Neuronal stem cell (in vitro differentiated cells): ENCODE data around the gene CLIP1.

Experiments used
- DNase-seq: peaks from one replicate; pipeline ENCODE4 v3.0.0-alpha.2; 2013; ENCODE audit warnings: low spot score
- H2AFZ ChIP-seq: one replicate; pipeline ENCODE4 v1.6.1; 2013; ENCODE audit warnings: mild to moderate bottlenecking, low read length, inconsistent platforms
- H2AK5ac ChIP-seq: 2 replicates; pipeline ENCODE4 v1.6.1; 2013; ENCODE audit warnings: low read depth, mild to moderate bottlenecking, inconsistent platforms, low read length, moderate library complexity, mixed read lengths
- H2BK120ac ChIP-seq: 2 replicates; pipeline ENCODE4 v1.6.1; 2013; ENCODE audit warnings: low read depth, mild to moderate bottlenecking, inconsistent platforms, low read length, moderate library complexity, mixed read lengths
- H2BK12ac ChIP-seq: one replicate; pipeline ENCODE4 v1.6.1; 2013; ENCODE audit warnings: low read length, inconsistent platforms
- H2BK15ac ChIP-seq: 2 replicates; pipeline ENCODE4 v1.6.1; 2013; ENCODE audit warnings: mild to moderate bottlenecking, low read length, inconsistent platforms, mixed read lengths
- H2BK5ac ChIP-seq: one replicate; pipeline ENCODE4 v1.6.1; 2013; ENCODE audit warnings: inconsistent platforms, mild to moderate bottlenecking, low read length, moderate library complexity
- H3K14ac ChIP-seq: one replicate; pipeline ENCODE4 v1.6.1; 2013; ENCODE audit warnings: low read length, inconsistent platforms
- H3K18ac ChIP-seq: 2 replicates; pipeline ENCODE4 v1.6.1; 2013; ENCODE audit warnings: low read length, inconsistent platforms
- H3K23ac ChIP-seq: 2 replicates; pipeline ENCODE4 v1.6.1; 2013; ENCODE audit warnings: low read depth, mild to moderate bottlenecking, mixed read lengths, low read length, inconsistent platforms; ENCODE audit not compliant: poor library complexity
- H3K27ac ChIP-seq: replicated peaks from 3 replicates; pipeline ENCODE4 v1.5.1; 2013; ENCODE audit warnings: low read length, inconsistent platforms
- H3K27me3 ChIP-seq, 3 experiments: 2 replicates each; pipeline ENCODE4 v1.6.1; 2013; ENCODE audit warnings: low read length in 3 of 3, mild to moderate bottlenecking in 2 of 3, inconsistent platforms in 1 of 3, low read depth in 1 of 3, mixed read lengths in 1 of 3, moderate library complexity in 1 of 3; ENCODE audit not compliant: control insufficient read depth in 3 of 3, insufficient read depth in 3 of 3
- H3K36me3 ChIP-seq, 2 donors: replicated peaks in 1 of 2; 2 replicates each; pipeline ENCODE4 v1.6.1; 2013; ENCODE audit warnings: low read length in 2 of 2; ENCODE audit not compliant: control insufficient read depth in 2 of 2, insufficient read depth in 2 of 2
- H3K4ac ChIP-seq: 2 replicates; pipeline ENCODE4 v1.6.1; 2013; ENCODE audit warnings: inconsistent platforms, mild to moderate bottlenecking, low read length, moderate library complexity
- H3K4me1 ChIP-seq, 2 donors: 1 replicate in 1 of 2; 2 replicates in 1 of 2; pipeline ENCODE4 v1.6.1; 2013; ENCODE audit warnings: low read length in 2 of 2, low read depth in 1 of 2; ENCODE audit not compliant: control insufficient read depth in 2 of 2, insufficient read depth in 1 of 2
- H3K4me2 ChIP-seq: one replicate; pipeline ENCODE4 v1.6.1; 2013; ENCODE audit warnings: mild to moderate bottlenecking, low read length, inconsistent platforms; ENCODE audit not compliant: insufficient read depth, poor library complexity, severe bottlenecking
- H3K4me3 ChIP-seq, 2 donors: 2 replicates each; pipeline ENCODE4 v1.5.1; 2013; ENCODE audit warnings: low read length in 2 of 2, mild to moderate bottlenecking in 2 of 2, inconsistent platforms in 1 of 2, moderate library complexity in 1 of 2
- H3K79me1 ChIP-seq: one replicate; pipeline ENCODE4 v1.6.1; 2013; ENCODE audit warnings: low read depth, mild to moderate bottlenecking, inconsistent platforms, low read length, moderate library complexity
- H3K9ac ChIP-seq: one replicate; pipeline ENCODE4 v1.6.1; 2013; ENCODE audit warnings: mild to moderate bottlenecking, low read depth, low read length, inconsistent platforms; ENCODE audit not compliant: poor library complexity
- H3K9me3 ChIP-seq, 2 donors: replicated peaks in 1 of 2; 2 replicates each; pipeline versions ENCODE3 to v1.6.1; 2013; ENCODE audit warnings: low read length in 2 of 2, mild to moderate bottlenecking in 2 of 2, inconsistent platforms in 1 of 2, low read depth in 1 of 2, mixed read lengths in 1 of 2, moderate library complexity in 1 of 2; ENCODE audit not compliant: control insufficient read depth in 2 of 2, insufficient read depth in 1 of 2
- H4K8ac ChIP-seq: one replicate; pipeline ENCODE4 v1.6.1; 2013; ENCODE audit warnings: low read depth, mild to moderate bottlenecking, inconsistent platforms, low read length, moderate library complexity
- H4K91ac ChIP-seq: one replicate; pipeline ENCODE4 v1.6.1; 2013; ENCODE audit warnings: low read length, low read depth, mild to moderate bottlenecking, inconsistent platforms; ENCODE audit not compliant: poor library complexity
- WGBS, 2 donors: extraction: QIAGEN DNeasy Blood & Tissue Kit; methylation state at CpG; one replicate each; pipeline ENCODE4 v1.1.7; 2013; ENCODE audit warnings: missing lambda C conversion rate in 2 of 2, mixed read lengths in 1 of 2; ENCODE audit not compliant: insufficient read length in 2 of 2, insufficient replicate concordance in 1 of 2; ENCODE audit errors: extremely low coverage in 2 of 2; 5-methylcytosine and 5-hydroxymethylcytosine counted together

The CLIP1 gene

DNA sequence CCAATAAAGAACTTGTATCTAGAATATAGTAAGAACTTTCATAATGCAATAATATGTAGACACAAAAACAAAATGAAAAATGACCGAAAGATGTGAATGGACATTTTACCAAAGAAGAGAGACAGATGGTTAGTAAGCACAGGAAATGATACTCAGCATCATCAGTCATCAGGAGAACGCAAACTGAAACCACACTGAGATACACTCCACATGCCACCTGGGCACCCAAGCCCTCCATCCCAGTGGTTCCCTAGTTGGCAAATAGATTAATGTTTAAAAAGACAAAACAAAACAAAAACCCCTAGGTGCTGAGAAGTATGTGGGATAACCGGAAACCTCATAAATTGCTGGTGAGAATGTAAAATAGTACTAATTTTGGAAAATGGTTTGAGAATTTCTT lies 129.4 kb downstream of the CLIP1 start:
- Histone ChIP-seq H3K9me3 (peaks cover 0 to 4% of the 10 kb centered on the region in 2 donors), H3K36me3 (peaks cover 5 to 65% of the 10 kb centered on the region in 2 donors), H2BK12ac (no peak overlapping the region), H3K4me2 (no peak overlapping the region), H2BK15ac (no peak overlapping the region), H3K9ac (no peak overlapping the region), H3K27me3 (no peaks in the 10 kb centered on the region), H3K23ac (no peak overlapping the region), H3K4me3 (no peak overlapping the region), H3K14ac (no peak overlapping the region), H2AFZ (no peak overlapping the region), H3K27ac (no peak overlapping the region), H2BK5ac (no peak overlapping the region), H4K91ac (no peak overlapping the region), H2BK120ac (no peak overlapping the region), H3K4me1 (no peaks in the 10 kb centered on the region), H3K79me1 (no peaks in the 10 kb centered on the region), H3K18ac (no peak overlapping the region), H4K8ac (no peak overlapping the region), H3K4ac (no peak overlapping the region), H2AK5ac (no peak overlapping the region)
- no CpG with 5 or more reads among the region's 3 CpGs for WGBS, 2 donors
- no peak for DNase-seq

DNA sequence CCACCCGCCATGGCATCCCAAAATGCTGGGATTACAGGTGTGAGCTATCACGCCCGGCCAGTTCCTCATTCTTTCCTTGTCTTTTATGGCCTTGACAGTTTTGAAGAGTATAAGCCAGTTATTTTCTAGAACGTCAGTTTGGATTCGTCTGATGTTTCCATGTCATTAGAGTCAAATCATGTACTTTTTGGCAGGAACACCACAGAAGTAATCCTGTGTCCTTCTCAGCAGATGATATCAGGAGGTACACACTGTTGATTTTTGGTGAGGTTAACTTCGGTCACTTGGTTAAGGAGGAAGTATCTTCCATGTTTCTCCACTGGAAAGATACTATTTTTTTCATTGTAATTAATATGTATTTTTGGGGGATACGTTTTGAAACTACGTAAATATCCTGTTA lies 131.0 kb downstream of the CLIP1 start:
- Histone ChIP-seq H3K27ac (no peak overlapping the region), H3K27me3 (no peaks in the 10 kb centered on the region), H3K14ac (no peak overlapping the region), H3K18ac (no peak overlapping the region), H2AK5ac (no peak overlapping the region), H2BK12ac (no peak overlapping the region), H3K23ac (no peak overlapping the region), H2BK120ac (no peak overlapping the region), H3K79me1 (no peaks in the 10 kb centered on the region), H3K4me2 (no peak overlapping the region), H3K9me3 (peaks cover 0 to 4% of the 10 kb centered on the region in 2 donors), H3K4me1 (no peaks in the 10 kb centered on the region), H2BK15ac (no peak overlapping the region), H2BK5ac (no peak overlapping the region), H3K9ac (no peak overlapping the region), H2AFZ (no peak overlapping the region), H3K4ac (no peak overlapping the region), H4K8ac (no peak overlapping the region), H4K91ac (no peak overlapping the region), H3K4me3 (no peak overlapping the region), H3K36me3 (peaks cover 0 to 57% of the 10 kb centered on the region in 2 donors)
- no peak for DNase-seq
- WGBS, 2 donors, result no CpG with 5 or more reads among the region's 8 CpGs

DNA sequence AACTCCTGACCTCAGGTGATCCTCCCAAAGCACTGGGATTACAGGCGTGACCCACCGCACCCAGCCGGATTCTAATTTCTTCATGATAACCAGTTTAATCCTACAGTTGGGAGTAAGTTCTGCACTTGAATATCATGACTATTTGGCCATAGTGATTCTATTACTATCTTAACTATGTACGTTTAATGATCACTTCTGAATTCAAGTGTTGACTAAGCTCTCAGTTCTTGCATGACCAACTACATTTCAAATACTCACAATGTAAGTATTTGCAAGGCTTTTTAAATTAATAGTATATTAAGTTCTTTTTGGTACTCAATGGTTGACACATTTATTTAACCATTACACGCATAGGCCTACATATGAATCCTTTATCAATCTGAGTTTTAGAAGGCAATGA lies 138.8 kb downstream of the CLIP1 start:
- H2BK15ac ChIP-seq, result no peak overlapping the region
- no peak overlapping the region for H4K91ac ChIP-seq
- no peaks in the 10 kb centered on the region for H3K79me1 ChIP-seq
- H2AFZ ChIP-seq, result no peak overlapping the region
- H3K27ac ChIP-seq, result no peak overlapping the region
- no peak overlapping the region for H3K18ac ChIP-seq
- H3K27me3 ChIP-seq, result no peaks in the 10 kb centered on the region
- H3K9ac ChIP-seq, result no peak overlapping the region
- H3K14ac ChIP-seq, result no peak overlapping the region
- H3K4me1 ChIP-seq, result no peaks in the 10 kb centered on the region
- H2BK12ac ChIP-seq, result no peak overlapping the region
- H2BK120ac ChIP-seq, result no peak overlapping the region
- no peak overlapping the region for H4K8ac ChIP-seq
- peaks cover 0 to 64% of the 10 kb centered on the region in 2 donors for H3K36me3 ChIP-seq
- DNase-seq, result no peak
- H2BK5ac ChIP-seq, result no peak overlapping the region
- no peak overlapping the region for H3K23ac ChIP-seq
- no peak overlapping the region for H3K4ac ChIP-seq
- no peaks in the 10 kb centered on the region for H3K9me3 ChIP-seq
- no CpG with 5 or more reads among the region's 5 CpGs for WGBS, 2 donors
- H3K4me2 ChIP-seq, result no peak overlapping the region
- H3K4me3 ChIP-seq, result no peak overlapping the region
- no peak overlapping the region for H2AK5ac ChIP-seq

DNA sequence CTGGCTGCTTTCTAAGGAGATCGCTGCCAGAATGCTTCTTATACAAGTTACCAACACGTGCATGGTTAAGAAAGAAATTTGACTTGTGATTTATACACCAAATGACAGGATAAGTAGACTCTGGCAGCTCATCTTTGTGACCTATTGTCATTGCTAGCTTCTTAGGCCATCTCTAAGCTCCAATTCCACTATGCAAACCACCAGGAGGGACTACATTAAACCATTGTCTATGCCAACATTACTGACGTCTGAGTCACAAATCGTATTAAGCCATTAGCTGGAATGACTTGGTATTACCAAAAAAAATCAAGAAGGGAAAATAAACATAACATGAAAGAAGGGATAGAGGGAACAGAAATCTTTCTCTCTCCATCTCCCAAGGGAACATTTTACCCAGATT lies 140.4 kb downstream of the CLIP1 start:
- Histone ChIP-seq H3K4me1 (no peaks in the 10 kb centered on the region), H3K9ac (no peak overlapping the region), H3K36me3 (peaks cover 4 to 70% of the 10 kb centered on the region in 2 donors), H2AK5ac (no peak overlapping the region), H2BK15ac (no peak overlapping the region), H4K91ac (no peak overlapping the region), H2BK5ac (no peak overlapping the region), H2AFZ (no peak overlapping the region), H3K4me3 (no peak overlapping the region), H2BK120ac (no peak overlapping the region), H3K79me1 (no peaks in the 10 kb centered on the region), H3K27me3 (no peaks in the 10 kb centered on the region), H3K9me3 (no peaks in the 10 kb centered on the region), H3K18ac (no peak overlapping the region), H2BK12ac (no peak overlapping the region), H4K8ac (no peak overlapping the region), H3K14ac (no peak overlapping the region), H3K4ac (no peak overlapping the region), H3K23ac (no peak overlapping the region), H3K4me2 (no peak overlapping the region), H3K27ac (no peak overlapping the region)
- WGBS, 2 donors, result no CpG with 5 or more reads among the region's 4 CpGs
- no peak for DNase-seq
